NT2/D1 (cell line): ENCODE data around the gene ARPC5.

ENCODE experiments used
- DNase-seq: peaks from one replicate; pipeline ENCODE4 v3.0.0-alpha.2; 2011; ENCODE audit warnings: low read depth, low spot score
- H3K27me3 ChIP-seq: 2 replicates; pipeline ENCODE4 v1.6.0; 2011; ENCODE audit warnings: mild to moderate bottlenecking; ENCODE audit not compliant: insufficient read length, insufficient read depth
- H3K36me3 ChIP-seq: 2 replicates; pipeline ENCODE4 v1.6.1; 2011; ENCODE audit warnings: mild to moderate bottlenecking, low read length, mixed read lengths; ENCODE audit not compliant: insufficient read depth, insufficient read length
- H3K4me1 ChIP-seq: 2 replicates; pipeline ENCODE4 v1.5.1; 2011; ENCODE audit not compliant: insufficient read depth, insufficient read length
- H3K4me3 ChIP-seq: 2 replicates; pipeline ENCODE4 v1.5.1; 2011; ENCODE audit warnings: low read depth; ENCODE audit not compliant: insufficient read length
- H3K9ac ChIP-seq: 2 replicates; pipeline ENCODE4 v1.6.0; 2011; ENCODE audit warnings: low read depth; ENCODE audit not compliant: insufficient read length
- H3K9me3 ChIP-seq: 2 replicates; pipeline ENCODE4 v1.5.1; 2011; ENCODE audit warnings: mild to moderate bottlenecking, low read length; ENCODE audit not compliant: insufficient read depth
- SUZ12 ChIP-seq: IDR thresholded peaks from 2 replicates; pipeline ENCODE4 v1.6.1; 2011; ENCODE audit not compliant: insufficient read length, insufficient read depth; ENCODE audit errors: extremely low read depth
- YY1 ChIP-seq: IDR thresholded peaks from 2 replicates; pipeline ENCODE4 v1.6.1; 2011; ENCODE audit not compliant: insufficient read length, insufficient read depth
- ZNF274 ChIP-seq: IDR thresholded peaks from 2 replicates; pipeline ENCODE4 v1.6.1; 2011; ENCODE audit warnings: mild to moderate bottlenecking, low read depth, low read length

ARPC5 gene

GRCh38 chr1:183674886-183675285 lies 39.3 kb upstream of the ARPC5 start:
- TF ChIP-seq SUZ12, result no peak
- TF ChIP-seq YY1, result no peak
- TF ChIP-seq ZNF274, result no peak
- H3K9me3 ChIP-seq, result peaks cover 9% of the 10 kb centered on the region; the same call in 1 of the 2 replicates

DNA sequence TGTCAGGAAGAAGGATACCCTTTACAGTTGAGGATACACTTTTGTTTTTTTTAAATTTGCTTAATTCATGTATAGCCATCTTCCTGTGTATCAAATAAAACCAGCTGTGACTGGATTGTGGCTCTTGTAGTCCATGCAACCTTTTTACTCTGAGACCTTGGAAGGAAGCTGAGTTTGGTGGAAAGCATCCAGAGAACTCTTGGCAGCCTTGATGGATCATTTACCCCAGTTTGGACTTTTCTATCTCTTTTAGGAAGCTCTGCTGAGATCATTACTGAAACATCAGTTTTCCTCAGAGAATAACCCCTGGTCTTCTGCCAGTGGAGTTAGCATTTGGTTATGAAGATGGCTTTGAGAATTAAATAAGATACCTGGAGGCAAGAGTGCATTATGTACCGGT lies 38.8 kb upstream of the ARPC5 start:
- Histone ChIP-seq H3K4me3 (no peak overlapping the region), H3K9ac (no peak overlapping the region), H3K4me1 (no peaks in the 10 kb centered on the region), H3K9me3 (peaks cover 13% of the 10 kb centered on the region), H3K27me3 (no peaks in the 10 kb centered on the region), H3K36me3 (no peaks in the 10 kb centered on the region)
- no peak for DNase-seq
- TF ChIP-seq YY1, result no peak
- no peak for TF ChIP-seq SUZ12
- TF ChIP-seq ZNF274, result no peak

More at GRCh38 chr1:183674886-183675285, 39.3 kb upstream of the ARPC5 start:
- Histone ChIP-seq H3K36me3 (no peaks in the 10 kb centered on the region), H3K9ac (no peak overlapping the region), H3K27me3 (no peaks in the 10 kb centered on the region), H3K4me1 (no peaks in the 10 kb centered on the region), H3K4me3 (no peak overlapping the region)
- no peak for DNase-seq

- Histone ChIP-seq H3K9me3 (peaks cover 13% of the 10 kb centered on the region), H3K4me1 (no peaks in the 10 kb centered on the region), H3K4me3 (no peak overlapping the region), H3K36me3 (no peaks in the 10 kb centered on the region), H3K9ac (no peak overlapping the region), H3K27me3 (no peaks in the 10 kb centered on the region)
- no peak for DNase-seq
- TF ChIP-seq ZNF274 (no peak), SUZ12 (no peak), YY1 (no peak)
These were observed 38.2 kb upstream of the ARPC5 start for GRCh38 chr1:183673605-183674323.

- no peak for DNase-seq
- Histone ChIP-seq H3K36me3 (no peaks in the 10 kb centered on the region), H3K4me1 (no peaks in the 10 kb centered on the region), H3K4me3 (no peak overlapping the region), H3K9me3 (peaks cover 13% of the 10 kb centered on the region), H3K27me3 (no peaks in the 10 kb centered on the region), H3K9ac (no peak overlapping the region)
- TF ChIP-seq SUZ12 (no peak), YY1 (no peak), ZNF274 (no peak)
These were observed 34.6 kb upstream of the ARPC5 start for GRCh38 chr1:183670169-183670568.

DNA sequence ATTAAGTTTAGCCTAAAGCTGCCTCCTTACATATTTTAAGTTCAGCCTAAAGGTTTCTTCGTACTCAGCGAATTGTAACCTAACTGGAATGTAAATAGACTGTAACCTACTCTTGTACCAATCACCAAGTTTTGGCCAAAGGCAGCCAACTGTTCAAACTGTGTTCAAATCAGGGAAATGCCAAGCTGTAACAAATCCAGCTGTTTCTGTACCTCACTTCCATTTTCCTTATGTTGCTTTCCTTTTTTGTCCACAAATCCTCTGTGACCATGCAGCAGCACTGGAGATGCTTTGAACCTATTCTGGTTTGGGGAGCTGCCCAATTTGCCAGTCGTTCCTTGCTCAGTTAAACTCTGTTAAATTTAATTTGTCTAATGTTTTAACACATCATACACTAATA lies 20.8 kb upstream of the ARPC5 start:
- Histone ChIP-seq H3K4me1 (no peaks in the 10 kb centered on the region), H3K36me3 (no peaks in the 10 kb centered on the region), H3K9ac (no peak overlapping the region), H3K27me3 (no peaks in the 10 kb centered on the region), H3K4me3 (no peak overlapping the region), H3K9me3 (no peaks in the 10 kb centered on the region)
- TF ChIP-seq ZNF274 (no peak), SUZ12 (no peak), YY1 (no peak)
- DNase-seq, result no peak

GRCh38 chr1:183655562-183656075 lies 20.0 kb upstream of the ARPC5 start:
- H3K9me3 ChIP-seq, result no peaks in the 10 kb centered on the region
- no peaks in the 10 kb centered on the region for H3K4me1 ChIP-seq
- H3K27me3 ChIP-seq, result no peaks in the 10 kb centered on the region
- no peak overlapping the region for H3K9ac ChIP-seq
- TF ChIP-seq YY1 (no peak), SUZ12 (no peak), ZNF274 (no peak)
- H3K4me3 ChIP-seq, result no peak overlapping the region
- DNase-seq, result peak; percentile 84
- no peaks in the 10 kb centered on the region for H3K36me3 ChIP-seq

- H3K4me1 ChIP-seq, result no peaks in the 10 kb centered on the region
- TF ChIP-seq SUZ12 (no peak), ZNF274 (no peak), YY1 (no peak)
- H3K4me3 ChIP-seq, result no peak overlapping the region
- no peak for DNase-seq
- H3K9me3 ChIP-seq, result no peaks in the 10 kb centered on the region
- H3K27me3 ChIP-seq, result no peaks in the 10 kb centered on the region
- H3K9ac ChIP-seq, result no peak overlapping the region
- H3K36me3 ChIP-seq, result no peaks in the 10 kb centered on the region
These were observed 19.1 kb upstream of the ARPC5 start for GRCh38 chr1:183654706-183655105.
